Suprapubic skin (tissue), 4 donors: ENCODE measurements around the gene JRKL.

ENCODE experiments used
- CTCF ChIP-seq, 2 donors: fragments of 200-600 bp in 1 of 2; fragments of 450-650 bp in 1 of 2; sonication (generic) in 1 of 2; IDR thresholded peaks; one replicate each; pipeline ENCODE4 v1.5.1; 2016 to 2019; ENCODE audit warnings: antibody characterized with exemption in 2 of 2, mild to moderate bottlenecking in 1 of 2, moderate library complexity in 1 of 2
- POLR2A ChIP-seq, 2 donors: fragments of 450-650 bp; IDR thresholded peaks; one replicate each; pipeline ENCODE4 v1.6.1; 2017; ENCODE audit warnings: antibody characterized with exemption in 2 of 2, mild to moderate bottlenecking in 2 of 2, moderate library complexity in 2 of 2
- POLR2AphosphoS5 ChIP-seq, 3 donors: sonication (generic); formaldehyde crosslinking; IDR thresholded peaks; one replicate each; pipeline ENCODE4 v1.6.1; 2017; ENCODE audit warnings: antibody characterized with exemption in 3 of 3

- TF ChIP-seq CTCF (IDR thresholded peaks at IDR 0.05) (peak; percentile 3 to 31), POLR2AphosphoS5 (IDR thresholded peaks at IDR 0.05) (peak in 1 of 3 donors; percentile 33), POLR2A (IDR thresholded peaks at IDR 0.05) (no peak)
Observed at GRCh38 chr11:96341211-96342013, 48.4 kb upstream of the JRKL start.
